Measurements from ENCODE around the gene CHP1.

GRCh38 chr15:41230650-41231421 lies at the start of gene CHP1, which contains the start of gene EXD1:
- TF ChIP-seq, protein P1, sequence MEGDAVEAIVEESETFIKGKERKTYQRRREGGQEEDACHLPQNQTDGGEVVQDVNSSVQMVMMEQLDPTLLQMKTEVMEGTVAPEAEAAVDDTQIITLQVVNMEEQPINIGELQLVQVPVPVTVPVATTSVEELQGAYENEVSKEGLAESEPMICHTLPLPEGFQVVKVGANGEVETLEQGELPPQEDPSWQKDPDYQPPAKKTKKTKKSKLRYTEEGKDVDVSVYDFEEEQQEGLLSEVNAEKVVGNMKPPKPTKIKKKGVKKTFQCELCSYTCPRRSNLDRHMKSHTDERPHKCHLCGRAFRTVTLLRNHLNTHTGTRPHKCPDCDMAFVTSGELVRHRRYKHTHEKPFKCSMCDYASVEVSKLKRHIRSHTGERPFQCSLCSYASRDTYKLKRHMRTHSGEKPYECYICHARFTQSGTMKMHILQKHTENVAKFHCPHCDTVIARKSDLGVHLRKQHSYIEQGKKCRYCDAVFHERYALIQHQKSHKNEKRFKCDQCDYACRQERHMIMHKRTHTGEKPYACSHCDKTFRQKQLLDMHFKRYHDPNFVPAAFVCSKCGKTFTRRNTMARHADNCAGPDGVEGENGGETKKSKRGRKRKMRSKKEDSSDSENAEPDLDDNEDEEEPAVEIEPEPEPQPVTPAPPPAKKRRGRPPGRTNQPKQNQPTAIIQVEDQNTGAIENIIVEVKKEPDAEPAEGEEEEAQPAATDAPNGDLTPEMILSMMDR (conservative IDR thresholded peaks at IDR 0.05 in 1 of 2, IDR thresholded peaks at IDR 0.05 in 1 of 2; ENCODE audit: extremely low read depth in 1 of 2, insufficient read depth in 1 of 2, low read depth in 1 of 2, low read length in 2 of 2) = peak; percentile 82 to 93
- no peak for TF ChIP-seq EZH2 (IDR thresholded peaks at IDR 0.05; ENCODE audit: borderline replicate concordance, low read length)
